Activated T-helper 1 cell treated with anti-CD3 and anti-CD28 coated beads, Interleukin-2, amount 50 U/mL, for 16 hours (primary cell): ENCODE measurements around the gene PLS3.

Experiments used
- DNase-seq, 2 donors: peaks; one replicate each; pipeline ENCODE4 v3.0.0-alpha.2; 2020; ENCODE audit warnings: low read depth in 1 of 2, low spot score in 1 of 2

PLS3 gene

GRCh38 chrX:115690511-115691216, 129.7 kb downstream of the PLS3 start:
- no peak for DNase-seq

GRCh38 chrX:115693476-115693875, 132.5 kb downstream of the PLS3 start:
- DNase-seq, result no peak

GRCh38 chrX:115694028-115694427, 133.1 kb downstream of the PLS3 start:
- DNase-seq, result no peak

- DNase-seq, result no peak
Measured at GRCh38 chrX:115696039-115696438, 135.1 kb downstream of the PLS3 start.

GRCh38 chrX:115696939-115697338, 136.0 kb downstream of the PLS3 start:
- DNase-seq, result no peak

- no peak for DNase-seq
Measured at GRCh38 chrX:115697806-115698205, 136.8 kb downstream of the PLS3 start.
